Large intestine (tissue), 3 donors: ENCODE measurements around the gene SELENOI. TPM values are rescaled to one million over a fixed set of nuclear protein-coding genes. Genes with fewer than 3 reads are reported as not detected.

ENCODE experiments used
- DNase-seq, 2 donors: peaks; one replicate each; pipeline versions ENCODE4 v3.0.0 to v3.0.0-alpha.2; 2013
- H3K27ac ChIP-seq: one replicate; pipeline ENCODE4 v1.5.1; 2013; ENCODE audit warnings: low read length
- H3K27me3 ChIP-seq: 2 replicates; pipeline ENCODE4 v1.6.1; 2013; ENCODE audit warnings: low read length; ENCODE audit not compliant: control insufficient read depth, insufficient read depth
- H3K36me3 ChIP-seq: 2 replicates; pipeline ENCODE4 v1.6.1; 2013; ENCODE audit warnings: low read length; ENCODE audit not compliant: control insufficient read depth, insufficient read depth
- H3K4me1 ChIP-seq: one replicate; pipeline ENCODE4 v1.6.1; 2013; ENCODE audit warnings: low read length; ENCODE audit not compliant: control insufficient read depth, insufficient read depth
- H3K4me3 ChIP-seq: one replicate; pipeline ENCODE4 v1.5.1; 2013; ENCODE audit warnings: low read length
- H3K9me3 ChIP-seq: one replicate; pipeline ENCODE4 v1.6.1; 2013; ENCODE audit warnings: mild to moderate bottlenecking, low read depth, low read length, moderate library complexity; ENCODE audit not compliant: control insufficient read depth
- WGBS: methylation state at CpG from one replicate; pipeline ENCODE4 v1.1.5; 2013; ENCODE audit warnings: low lambda C conversion rate; ENCODE audit not compliant: insufficient coverage; 5-methylcytosine and 5-hydroxymethylcytosine counted together
- polyA plus RNA-seq: library from polyadenylated mRNA; unstranded; fragments of 120-200 nt; gene quantifications from one replicate; pipeline ENCODE4 v1.2.1, GENCODE V29; 2013

Gene SELENOI
- polyA plus RNA-seq, 1 donor: 36.8 TPM

- Histone ChIP-seq H3K27ac (no peak overlapping the region), H3K4me1 (no peaks in the 10 kb centered on the region), H3K4me3 (no peak overlapping the region), H3K36me3 (no peaks in the 10 kb centered on the region), H3K27me3 (no peaks in the 10 kb centered on the region), H3K9me3 (no peaks in the 10 kb centered on the region)
- DNase-seq: no peak
- WGBS: 82% methylated on average over 2 of the region's 8 CpGs
Observed at GRCh38 chr2:26429779-26430578, 84.0 kb downstream of the SELENOI start.

- WGBS: no CpG with 5 or more reads among the region's 7 CpGs
- no peak overlapping the region for H3K27ac ChIP-seq
Observed at GRCh38 chr2:26430826-26431225, 84.9 kb downstream of the SELENOI start.

GRCh38 chr2:26432363-26432762 lies 86.4 kb downstream of the SELENOI start:
- H3K4me3 ChIP-seq: no peak overlapping the region

More at GRCh38 chr2:26430826-26431225, 84.9 kb downstream of the SELENOI start:
- Histone ChIP-seq H3K27me3 (no peaks in the 10 kb centered on the region), H3K36me3 (no peaks in the 10 kb centered on the region), H3K4me1 (no peaks in the 10 kb centered on the region), H3K9me3 (no peaks in the 10 kb centered on the region), H3K4me3 (no peak overlapping the region)
- DNase-seq: no peak

GRCh38 chr2:26432859-26433258 lies 86.9 kb downstream of the SELENOI start:
- Histone ChIP-seq H3K4me3 (no peak overlapping the region), H3K27me3 (no peaks in the 10 kb centered on the region), H3K9me3 (no peaks in the 10 kb centered on the region), H3K4me1 (no peaks in the 10 kb centered on the region), H3K27ac (no peak overlapping the region), H3K36me3 (no peaks in the 10 kb centered on the region)
- no CpG with 5 or more reads among the region's 2 CpGs for WGBS
- no peak for DNase-seq

More at GRCh38 chr2:26432363-26432762, 86.4 kb downstream of the SELENOI start:
- Histone ChIP-seq H3K9me3 (no peaks in the 10 kb centered on the region), H3K27me3 (no peaks in the 10 kb centered on the region), H3K27ac (no peak overlapping the region), H3K36me3 (no peaks in the 10 kb centered on the region), H3K4me1 (no peaks in the 10 kb centered on the region)
- no peak for DNase-seq

GRCh38 chr2:26435106-26435505 lies 89.2 kb downstream of the SELENOI start:
- Histone ChIP-seq H3K27me3 (no peaks in the 10 kb centered on the region), H3K27ac (no peak overlapping the region), H3K4me3 (no peak overlapping the region), H3K36me3 (no peaks in the 10 kb centered on the region), H3K4me1 (peaks cover 11% of the 10 kb centered on the region), H3K9me3 (no peaks in the 10 kb centered on the region)
- WGBS: no CpG with 5 or more reads among the region's 2 CpGs
- DNase-seq: no peak

- H3K27ac ChIP-seq: peak overlapping the region; percentile 70
- peak; percentile 84 to 92 for DNase-seq
- WGBS: 13% methylated on average over 1 of the region's 8 CpGs
- no peaks in the 10 kb centered on the region for H3K9me3 ChIP-seq
- H3K4me3 ChIP-seq: no peak overlapping the region
- no peaks in the 10 kb centered on the region for H3K36me3 ChIP-seq
- H3K4me1 ChIP-seq: peaks cover 13% of the 10 kb centered on the region
- H3K27me3 ChIP-seq: no peaks in the 10 kb centered on the region
Observed at GRCh38 chr2:26438526-26438925, 92.6 kb downstream of the SELENOI start.

- H3K36me3 ChIP-seq: no peaks in the 10 kb centered on the region
- no peaks in the 10 kb centered on the region for H3K27me3 ChIP-seq
- H3K9me3 ChIP-seq: no peaks in the 10 kb centered on the region
- peak overlapping the region; percentile 70 for H3K27ac ChIP-seq
- H3K4me3 ChIP-seq: no peak overlapping the region
- no peak for DNase-seq
- no CpG with 5 or more reads among the region's 5 CpGs for WGBS
- peaks cover 13% of the 10 kb centered on the region for H3K4me1 ChIP-seq
Observed at GRCh38 chr2:26438926-26439325, 93.0 kb downstream of the SELENOI start.

GRCh38 chr2:26442301-26442700 lies 96.4 kb downstream of the SELENOI start:
- H3K27ac ChIP-seq: peak overlapping the region; percentile 30
- no peak for DNase-seq

GRCh38 chr2:26442707-26443106 lies 96.8 kb downstream of the SELENOI start:
- Histone ChIP-seq H3K27ac (peak overlapping the region; percentile 30), H3K27me3 (no peaks in the 10 kb centered on the region), H3K4me3 (no peak overlapping the region), H3K36me3 (no peaks in the 10 kb centered on the region), H3K9me3 (peaks cover 2% of the 10 kb centered on the region), H3K4me1 (peaks cover 13% of the 10 kb centered on the region)
- 40% methylated on average over 1 of the region's 3 CpGs for WGBS
- peak; percentile 25 to 72 for DNase-seq

More at GRCh38 chr2:26442301-26442700, 96.4 kb downstream of the SELENOI start:
- no peak overlapping the region for H3K4me3 ChIP-seq
- H3K9me3 ChIP-seq: peaks cover 2% of the 10 kb centered on the region
- no peaks in the 10 kb centered on the region for H3K36me3 ChIP-seq
- no CpG with 5 or more reads among the region's 2 CpGs for WGBS
- H3K4me1 ChIP-seq: peaks cover 13% of the 10 kb centered on the region
- H3K27me3 ChIP-seq: no peaks in the 10 kb centered on the region

GRCh38 chr2:26444236-26444635 lies 98.3 kb downstream of the SELENOI start:
- WGBS: no CpG with 5 or more reads among the region's 7 CpGs
- Histone ChIP-seq H3K27ac (no peak overlapping the region), H3K4me3 (no peak overlapping the region), H3K4me1 (peaks cover 5% of the 10 kb centered on the region), H3K27me3 (no peaks in the 10 kb centered on the region), H3K36me3 (no peaks in the 10 kb centered on the region), H3K9me3 (peaks cover 2% of the 10 kb centered on the region)
- peak in 1 of 2 donors; percentile 5 for DNase-seq
